ENCODE measurements around the gene FOLR2. TPM values are rescaled to one million over a fixed set of nuclear protein-coding genes. Genes with fewer than 3 reads are reported as not detected.
"Not testable (repeated sequence)": the region's sequence is repeated elsewhere in the genome, so short reads cannot be mapped to it uniquely, and the experiment has no call there.

FOLR2 gene
- total RNA-seq, 1 donor from 2014 or later = 28.1 TPM

- no peak overlapping the region for H3K27ac ChIP-seq
- H3K9me3 ChIP-seq = no peaks in the 10 kb centered on the region
- no peaks in the 10 kb centered on the region for H3K36me3 ChIP-seq
- peaks cover 7% of the 10 kb centered on the region for H3K27me3 ChIP-seq (ENCODE audit: low read depth)
- intact Hi-C loops (cut with DNase I) = no loop called here
- no peaks in the 10 kb centered on the region for H3K4me1 ChIP-seq
- DNase-seq = no peak
- TF ChIP-seq CTCF (IDR thresholded peaks at IDR 0.05) = no peak
- ATAC-seq = no peak
- no peak overlapping the region for H3K4me3 ChIP-seq
Measured at GRCh38 chr11:72259490-72259889, 42.9 kb downstream of the FOLR2 start.

- Histone ChIP-seq H3K27me3 (ENCODE audit: low read depth) (peaks cover 7% of the 10 kb centered on the region), H3K4me3 (no peak overlapping the region), H3K9me3 (no peaks in the 10 kb centered on the region), H3K27ac (no peak overlapping the region), H3K4me1 (no peaks in the 10 kb centered on the region), H3K36me3 (no peaks in the 10 kb centered on the region)
- no peak for TF ChIP-seq CTCF (IDR thresholded peaks at IDR 0.05)
- DNase-seq (no peak), ATAC-seq (no peak)
- intact Hi-C loops (cut with DNase I) = no loop called here
Measured at GRCh38 chr11:72260574-72260973, 44.0 kb downstream of the FOLR2 start.

DNA sequence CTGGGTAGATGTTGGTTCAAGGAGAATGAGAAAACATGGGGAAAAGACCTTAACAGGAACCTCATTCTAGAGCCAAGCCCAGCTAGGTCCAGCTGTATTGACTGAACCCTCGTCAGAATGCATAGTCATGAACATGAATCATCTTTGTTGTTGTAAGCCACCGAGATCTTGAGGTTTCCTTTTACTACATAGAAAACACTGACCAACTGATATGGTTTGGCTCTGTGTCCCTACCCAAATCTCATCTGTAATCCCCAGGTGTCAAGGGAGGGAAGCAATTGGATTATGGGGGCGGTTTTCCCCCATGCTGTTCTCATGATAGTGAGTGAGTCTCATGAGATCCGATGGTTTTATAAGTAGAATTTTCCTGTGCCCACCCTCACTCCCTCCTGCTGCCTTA lies 46.8 kb downstream of the FOLR2 start:
- no peak for ATAC-seq

DNA sequence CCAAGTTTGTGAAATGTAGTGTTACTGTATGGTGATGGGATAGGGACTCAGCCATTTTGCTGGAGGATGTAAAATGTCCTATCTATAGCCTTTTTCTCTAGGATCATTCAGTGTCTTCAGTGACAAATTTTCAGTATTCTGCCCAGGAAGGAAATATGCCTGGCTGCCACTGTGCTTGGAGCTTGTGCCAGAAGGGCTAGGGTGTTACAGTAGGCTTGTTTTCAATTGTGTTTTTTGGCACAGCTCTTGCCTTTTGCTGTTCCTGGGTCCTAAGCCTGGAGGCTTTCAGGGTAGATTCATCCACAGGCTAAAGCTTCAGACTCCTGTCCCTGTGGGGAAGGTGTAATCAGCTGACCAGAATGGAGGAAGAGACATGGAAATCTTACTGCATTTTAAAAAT lies 49.4 kb downstream of the FOLR2 start:
- intact Hi-C loops (cut with DNase I) = no loop called here
- Histone ChIP-seq H3K36me3 (no peaks in the 10 kb centered on the region), H3K4me3 (no peak overlapping the region), H3K9me3 (no peaks in the 10 kb centered on the region), H3K27ac (no peak overlapping the region), H3K27me3 (ENCODE audit: low read depth) (peaks cover 10% of the 10 kb centered on the region), H3K4me1 (no peaks in the 10 kb centered on the region)
- ATAC-seq = no peak
- DNase-seq = no peak
- TF ChIP-seq CTCF (IDR thresholded peaks at IDR 0.05) = no peak

More for the DNA sequence above, 46.8 kb downstream of the FOLR2 start:
- no peaks in the 10 kb centered on the region for H3K36me3 ChIP-seq
- H3K27me3 ChIP-seq (ENCODE audit: low read depth) = peaks cover 7% of the 10 kb centered on the region
- H3K4me1 ChIP-seq = no peaks in the 10 kb centered on the region
- no peak overlapping the region for H3K27ac ChIP-seq
- intact Hi-C loops (cut with DNase I) = no loop called here
- DNase-seq = no peak
- H3K4me3 ChIP-seq = no peak overlapping the region
- no peaks in the 10 kb centered on the region for H3K9me3 ChIP-seq
- TF ChIP-seq CTCF (IDR thresholded peaks at IDR 0.05) = no peak

- H3K9me3 ChIP-seq; H3K4me1 ChIP-seq; DNase-seq; H3K4me3 ChIP-seq; H3K27ac ChIP-seq; H3K27me3 ChIP-seq (ENCODE audit: low read depth); ATAC-seq; H3K36me3 ChIP-seq; intact Hi-C loops (cut with DNase I): not testable (repeated sequence)
Measured at GRCh38 chr11:72266960-72267359, 50.4 kb downstream of the FOLR2 start.

- H3K27me3 ChIP-seq (ENCODE audit: low read depth) = peaks cover 3% of the 10 kb centered on the region
- no peak overlapping the region for H3K4me3 ChIP-seq
- ATAC-seq = no peak
- DNase-seq = no peak
- no peaks in the 10 kb centered on the region for H3K4me1 ChIP-seq
- intact Hi-C loops (cut with DNase I) = no loop called here
- no peak overlapping the region for H3K27ac ChIP-seq
- no peaks in the 10 kb centered on the region for H3K9me3 ChIP-seq
- no peaks in the 10 kb centered on the region for H3K36me3 ChIP-seq
- no peak for TF ChIP-seq CTCF (IDR thresholded peaks at IDR 0.05)
Measured at GRCh38 chr11:72267956-72268617, 51.5 kb downstream of the FOLR2 start.

Other genes with a start within 250 kb of the FOLR2 start
- gene IL18BP, start 217.9 kb upstream of the FOLR2 start, total RNA-seq = 18.0 TPM
- gene NUMA1, start 136.3 kb upstream of the FOLR2 start, total RNA-seq = 200 TPM
- gene LRRC51, start 135.9 kb upstream of the FOLR2 start, total RNA-seq = 14.8 TPM
- gene LAMTOR1, start 113.5 kb upstream of the FOLR2 start, total RNA-seq = 96.0 TPM
- not detected for gene TOMT, start 110.9 kb upstream of the FOLR2 start, total RNA-seq
- gene ANAPC15, start 104.1 kb upstream of the FOLR2 start, total RNA-seq = 22.7 TPM
- 53.1 TPM for gene FOLR3, start 81.1 kb upstream of the FOLR2 start, total RNA-seq
- 134 TPM for gene FOLR1, start 24.7 kb upstream of the FOLR2 start, total RNA-seq
- 147 TPM for gene INPPL1, start 8.0 kb downstream of the FOLR2 start, total RNA-seq
- gene PHOX2A, start 27.4 kb downstream of the FOLR2 start, total RNA-seq = not detected
- gene CLPB, start 217.7 kb downstream of the FOLR2 start, total RNA-seq = 25.7 TPM